ENCODE measurements around the gene DHRSX. TPM values are rescaled to one million over a fixed set of nuclear protein-coding genes. Genes with fewer than 3 reads are reported as not detected.
"Not testable (repeated sequence)": the region's sequence is repeated elsewhere in the genome, so short reads cannot be mapped to it uniquely, and the experiment has no call there.

DHRSX gene
- total RNA-seq, 2 donors from 2014 or later, result 16.4 to 16.6 TPM

DNA sequence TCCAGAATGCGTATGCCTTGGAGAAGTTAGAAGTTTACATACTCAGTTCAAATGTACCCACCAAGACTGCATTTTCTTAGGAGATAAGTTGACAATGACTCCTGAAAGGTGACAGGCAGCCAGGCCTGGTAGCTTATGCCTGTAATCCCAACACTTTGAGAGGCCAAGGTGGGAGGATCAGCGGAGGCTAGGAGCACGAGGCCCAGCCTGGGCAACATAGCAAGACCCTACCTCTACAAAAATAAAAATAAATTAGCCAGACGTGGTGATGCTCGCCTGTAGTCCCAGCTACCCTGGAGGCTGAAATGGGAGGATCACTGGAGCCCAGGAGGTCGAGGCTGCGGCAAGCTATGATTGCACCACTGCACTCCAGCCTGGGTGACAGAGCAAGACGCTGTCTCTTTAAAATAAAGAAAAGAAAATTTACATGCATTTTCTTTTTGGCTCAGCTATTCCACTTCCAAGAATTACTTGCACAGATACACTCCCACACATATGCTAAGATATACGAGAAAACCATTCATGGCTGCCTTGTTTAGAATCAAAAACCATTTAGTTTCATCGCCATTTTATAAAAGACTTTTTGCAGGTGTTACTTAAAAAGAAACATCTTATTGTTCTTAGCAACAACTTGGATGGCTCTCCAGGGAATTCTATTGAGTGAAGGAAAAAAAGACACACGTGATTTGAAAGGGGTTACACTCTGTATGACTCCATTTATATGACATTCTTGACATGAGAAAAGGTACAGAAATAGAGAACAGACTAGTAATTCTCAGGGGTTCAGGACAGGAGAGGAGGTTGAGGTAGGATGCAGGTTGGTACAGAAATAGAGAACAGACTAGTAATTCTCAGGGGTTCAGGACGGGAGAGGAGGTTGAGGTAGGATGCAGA, 66.3 kb downstream of the DHRSX start:
- Mint-ChIP-seq H3K9me3 (peaks cover 0 to 8% of the 10 kb centered on the region in 2 donors), H3K36me3 (peaks cover 6 to 22% of the 10 kb centered on the region in 2 donors), H3K27ac (no peak overlapping the region)
- DNase-seq (ENCODE audit: low spot score in 2 of 2), result no peak
- ATAC-seq, result no peak

DNA sequence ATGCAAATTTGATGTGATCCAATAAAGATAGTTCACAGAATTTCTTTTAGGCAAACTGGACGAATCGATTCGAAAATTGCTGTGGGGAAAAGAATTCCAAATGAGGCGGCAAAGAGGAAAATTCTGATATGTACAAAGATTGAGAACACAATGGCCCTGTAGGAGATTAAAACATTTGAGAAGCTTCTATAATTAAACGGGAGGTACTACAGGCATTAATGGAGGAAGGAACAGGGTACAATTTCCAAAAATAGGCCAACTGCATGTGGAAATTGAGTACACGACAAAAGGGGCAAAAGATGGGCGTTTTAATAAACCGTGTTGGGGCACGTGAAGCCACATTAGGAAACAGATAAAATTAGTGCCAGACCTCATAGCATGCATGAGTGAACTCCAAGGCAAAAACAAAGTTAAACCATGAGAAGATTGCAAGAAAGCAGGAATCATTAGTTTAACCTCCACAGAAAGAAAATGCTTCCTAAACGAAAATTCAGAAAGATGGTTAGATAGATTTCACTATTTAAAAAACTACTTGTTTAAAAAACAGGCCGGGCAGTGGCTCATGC, 68.4 kb downstream of the DHRSX start:
- Mint-ChIP-seq H3K9me3 (peaks cover 0 to 10% of the 10 kb centered on the region in 2 donors), H3K27ac (no peak overlapping the region), H3K36me3 (peaks cover 9 to 30% of the 10 kb centered on the region in 2 donors)
- ATAC-seq (no peak), DNase-seq (ENCODE audit: low spot score in 2 of 2) (no peak)

DNA sequence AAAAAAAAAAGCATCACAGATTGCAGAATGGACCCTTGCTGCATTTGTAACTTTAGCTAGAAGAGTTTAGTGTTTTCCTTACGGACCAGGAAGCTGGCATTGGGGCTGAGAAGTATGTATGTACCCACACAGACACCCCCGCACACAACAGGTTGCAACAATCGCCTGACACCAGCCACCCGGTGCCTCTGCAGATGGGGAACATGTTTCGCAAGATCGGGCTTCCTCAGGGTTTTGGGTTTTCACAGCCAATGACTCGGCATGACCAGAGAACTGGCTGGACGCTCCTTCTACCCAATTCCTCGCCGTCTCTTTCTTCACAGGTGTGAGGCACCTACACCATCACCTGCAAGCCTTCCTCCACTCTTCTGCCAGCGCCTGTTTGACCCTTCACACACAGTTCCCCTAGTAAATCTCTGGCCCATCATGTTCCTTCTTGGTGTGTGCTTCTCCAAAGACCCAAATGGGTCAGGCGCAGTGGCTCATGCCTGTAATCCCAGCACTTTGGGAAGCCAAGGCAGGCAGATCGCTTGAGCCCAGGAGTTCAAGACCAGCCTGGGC, 70.4 kb downstream of the DHRSX start:
- Mint-ChIP-seq H3K27ac (no peak overlapping the region), H3K36me3 (peaks cover 24 to 35% of the 10 kb centered on the region in 2 donors), H3K9me3 (peaks cover 3 to 17% of the 10 kb centered on the region in 2 donors)
- DNase-seq (ENCODE audit: low spot score in 2 of 2) (no peak), ATAC-seq (no peak)

DNA sequence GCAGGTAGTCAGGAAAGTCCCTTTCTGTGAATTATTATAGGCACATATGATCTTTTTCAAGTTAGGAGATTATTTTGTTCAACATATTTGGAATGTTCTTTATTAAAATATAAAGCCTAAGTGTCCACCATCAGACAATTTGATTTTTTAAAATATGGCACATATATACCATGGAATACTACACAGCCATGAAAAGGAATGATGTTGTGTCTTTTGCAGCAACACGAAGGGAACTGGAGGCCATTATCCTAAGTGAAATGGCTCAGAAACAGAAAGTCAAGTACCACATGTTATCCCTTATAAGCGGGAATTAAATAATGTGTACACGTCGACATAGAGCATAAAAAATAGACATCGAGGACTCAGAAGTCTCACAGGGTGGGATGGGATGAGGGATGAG, 73.0 kb downstream of the DHRSX start:
- H3K9me3 Mint-ChIP-seq, result peaks cover 3 to 13% of the 10 kb centered on the region in 2 donors
- H3K36me3 Mint-ChIP-seq, result peaks cover 29 to 32% of the 10 kb centered on the region in 2 donors
- H3K27ac Mint-ChIP-seq, result no peak overlapping the region
- ATAC-seq (no peak), DNase-seq (ENCODE audit: low spot score in 2 of 2) (no peak)

GRCh38 chrX:2427147-2427546, 73.6 kb downstream of the DHRSX start:
- no peak for ATAC-seq
- DNase-seq (ENCODE audit: low spot score in 2 of 2), result no peak
- peaks cover 3 to 13% of the 10 kb centered on the region in 2 donors for H3K9me3 Mint-ChIP-seq
- no peak overlapping the region for H3K27ac Mint-ChIP-seq
- peaks cover 30 to 32% of the 10 kb centered on the region in 2 donors for H3K36me3 Mint-ChIP-seq

- H3K9me3 Mint-ChIP-seq, result peaks cover 3 to 17% of the 10 kb centered on the region in 2 donors
- ATAC-seq, result no peak
- no peak overlapping the region for H3K27ac Mint-ChIP-seq
- DNase-seq (ENCODE audit: low spot score in 2 of 2), result no peak
- H3K36me3 Mint-ChIP-seq, result peaks cover 37 to 39% of the 10 kb centered on the region in 2 donors
Measured at GRCh38 chrX:2426289-2426882, 74.4 kb downstream of the DHRSX start.

DNA sequence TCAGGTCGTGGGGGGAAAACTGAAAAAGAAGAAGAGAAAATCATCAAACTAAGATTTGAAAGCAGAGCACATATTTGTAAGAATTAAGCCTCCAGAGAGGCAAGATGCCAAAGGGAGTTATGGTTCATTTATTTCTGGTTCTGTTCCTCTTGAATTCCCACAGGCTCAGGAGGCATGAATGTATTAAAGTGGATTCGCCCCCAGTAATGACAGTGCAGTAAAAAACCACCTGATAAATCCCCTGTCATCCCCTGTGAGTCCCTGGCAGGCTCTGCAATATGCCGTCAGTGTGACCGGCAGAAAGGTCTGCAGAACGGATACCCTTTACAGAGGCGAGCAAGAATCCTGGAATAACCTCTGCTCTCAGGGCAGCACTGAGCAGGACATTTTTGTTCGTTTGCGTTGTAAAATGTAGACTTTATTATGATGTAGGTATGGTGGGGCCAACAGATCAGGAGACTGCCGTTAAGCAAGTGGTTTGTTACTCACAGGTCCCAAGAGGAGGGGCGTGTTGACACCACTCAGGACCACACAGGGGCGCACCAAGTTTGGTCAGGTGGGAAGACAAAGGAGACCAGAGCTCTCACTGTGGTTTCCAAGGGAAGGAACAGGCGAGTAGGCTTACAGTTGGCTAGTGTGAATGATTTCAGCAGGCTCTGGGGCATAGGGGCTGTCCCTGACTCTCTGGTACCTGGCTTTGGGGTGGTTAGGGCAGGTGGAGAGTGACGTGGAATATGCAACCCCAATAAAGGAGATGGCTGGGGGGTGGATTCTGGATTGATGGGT, 75.3 kb downstream of the DHRSX start:
- peak in 1 of 2 donors; percentile 56 for ATAC-seq
- H3K36me3 Mint-ChIP-seq, result peaks cover 43 to 48% of the 10 kb centered on the region in 2 donors
- no peak for DNase-seq (ENCODE audit: low spot score in 2 of 2)

GRCh38 chrX:2424317-2424716, 76.5 kb downstream of the DHRSX start:
- H3K36me3 Mint-ChIP-seq, result peaks cover 36 to 48% of the 10 kb centered on the region in 2 donors
- no peak overlapping the region for H3K27ac Mint-ChIP-seq
- no peak for DNase-seq (ENCODE audit: low spot score in 2 of 2)
- peaks cover 7 to 19% of the 10 kb centered on the region in 2 donors for H3K9me3 Mint-ChIP-seq
- ATAC-seq, result no peak

More for the DNA sequence above, 75.3 kb downstream of the DHRSX start:
- peaks cover 7 to 24% of the 10 kb centered on the region in 2 donors for H3K9me3 Mint-ChIP-seq
- H3K27ac Mint-ChIP-seq, result peak overlapping the region in 1 of 2 donors; percentile 45

DNA sequence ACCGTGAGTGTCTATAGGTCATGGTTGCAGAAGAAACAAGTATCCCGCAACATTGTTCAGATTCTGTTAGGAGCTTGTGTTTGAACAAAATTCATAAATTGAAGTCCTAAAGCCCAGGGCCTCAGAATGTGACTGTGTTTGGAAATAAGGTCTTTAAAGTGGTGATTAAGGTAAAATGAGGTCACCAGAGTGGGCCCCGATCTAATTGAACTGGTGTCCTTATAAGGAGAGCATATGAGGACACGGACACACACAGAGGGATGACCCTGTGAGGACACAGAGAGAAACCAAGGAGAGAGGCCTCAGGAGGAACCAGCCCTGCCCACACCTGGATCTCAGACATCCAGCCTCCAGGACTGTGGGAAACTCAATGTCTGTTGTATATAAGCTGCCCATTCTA, 76.9 kb downstream of the DHRSX start:
- Mint-ChIP-seq H3K36me3 (peaks cover 35 to 48% of the 10 kb centered on the region in 2 donors), H3K27ac (no peak overlapping the region), H3K9me3 (peaks cover 7 to 19% of the 10 kb centered on the region in 2 donors)
- DNase-seq (ENCODE audit: low spot score in 2 of 2), result no peak
- ATAC-seq, result no peak

GRCh38 chrX:2423282-2423681, 77.5 kb downstream of the DHRSX start:
- Mint-ChIP-seq H3K36me3 (peaks cover 35 to 52% of the 10 kb centered on the region in 2 donors), H3K9me3 (peaks cover 7 to 19% of the 10 kb centered on the region in 2 donors), H3K27ac (no peak overlapping the region)
- ATAC-seq (peak in 1 of 2 donors; percentile 26), DNase-seq (ENCODE audit: low spot score in 2 of 2) (no peak)

GRCh38 chrX:2419418-2419817, 81.4 kb downstream of the DHRSX start:
- not testable (repeated sequence) for H3K27ac Mint-ChIP-seq; ATAC-seq; DNase-seq (ENCODE audit: low spot score in 2 of 2)
- H3K36me3 Mint-ChIP-seq, result peaks cover 25 to 28% of the 10 kb centered on the region in 2 donors
- H3K9me3 Mint-ChIP-seq, result peaks cover 4 to 11% of the 10 kb centered on the region in 2 donors

- Mint-ChIP-seq H3K27ac (no peak overlapping the region), H3K9me3 (peaks cover 4 to 11% of the 10 kb centered on the region in 2 donors), H3K36me3 (peaks cover 18 to 20% of the 10 kb centered on the region in 2 donors)
- no peak for DNase-seq (ENCODE audit: low spot score in 2 of 2)
- ATAC-seq, result no peak
Measured at GRCh38 chrX:2418000-2418399, 82.8 kb downstream of the DHRSX start.

- DNase-seq (ENCODE audit: low spot score in 2 of 2) (no peak), ATAC-seq (no peak)
- peaks cover 4 to 10% of the 10 kb centered on the region in 2 donors for H3K9me3 Mint-ChIP-seq
- H3K36me3 Mint-ChIP-seq, result peaks cover 17 to 19% of the 10 kb centered on the region in 2 donors
- no peak overlapping the region for H3K27ac Mint-ChIP-seq
Measured at GRCh38 chrX:2416851-2417604, 83.7 kb downstream of the DHRSX start.

- Mint-ChIP-seq H3K9me3 (no peaks in the 10 kb centered on the region), H3K27ac (no peak overlapping the region), H3K36me3 (peaks cover 4 to 12% of the 10 kb centered on the region in 2 donors)
- DNase-seq (ENCODE audit: low spot score in 2 of 2) (no peak), ATAC-seq (no peak)
Measured at GRCh38 chrX:2414384-2414783, 86.4 kb downstream of the DHRSX start.

DNA sequence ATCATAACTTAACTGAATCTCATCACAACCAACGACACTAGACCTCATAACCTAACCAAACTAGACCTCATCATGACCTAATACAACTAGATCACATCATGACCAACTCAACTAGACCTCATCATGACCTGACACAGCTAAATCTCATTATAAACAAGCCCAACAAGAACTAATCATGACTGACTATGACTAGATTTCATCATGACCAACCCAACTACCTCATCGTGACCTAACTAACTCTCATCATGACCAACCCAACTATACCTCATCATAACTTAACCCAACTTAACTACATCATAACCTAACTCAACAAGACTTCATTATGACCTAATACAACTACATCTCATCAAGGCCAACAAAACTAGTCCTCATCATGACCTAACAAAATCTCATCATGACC, 86.8 kb downstream of the DHRSX start:
- Mint-ChIP-seq H3K27ac (no peak overlapping the region), H3K36me3 (peaks cover 9 to 16% of the 10 kb centered on the region in 2 donors), H3K9me3 (no peaks in the 10 kb centered on the region)
- no peak for ATAC-seq
- no peak for DNase-seq (ENCODE audit: low spot score in 2 of 2)
